Body of pancreas (tissue), 4 donors: ENCODE results near the gene CDC42EP1.

Source experiments
- CTCF ChIP-seq, 7 experiments: fragments of 450-650 bp in 4 of 7; fragments of 200-600 bp in 3 of 7; sonication (generic) in 3 of 7; IDR thresholded peaks; one replicate each; pipeline ENCODE4 v1.5.1; 2016 to 2019; ENCODE audit warnings: antibody characterized with exemption in 7 of 7
- POLR2A ChIP-seq, 3 donors: fragments of 450-650 bp; IDR thresholded peaks; one replicate each; pipeline ENCODE4 v1.6.1; 2016; ENCODE audit warnings: antibody characterized with exemption in 3 of 3, mild to moderate bottlenecking in 2 of 3

GRCh38 chr22:37535159-37535558, 25.1 kb upstream of the CDC42EP1 start:
- TF ChIP-seq CTCF (IDR thresholded peaks at IDR 0.05) (no peak), POLR2A (IDR thresholded peaks at IDR 0.05) (no peak)
